Measurements from ENCODE around the gene TDRD12. TPM values are rescaled to one million over a fixed set of nuclear protein-coding genes. Genes with fewer than 3 reads are reported as not detected.

The TDRD12 gene
- total RNA-seq, 4 donors from 2014 or later, result 2.0 to 5.7 TPM; not detected in 2

- intact Hi-C loops (cut with DNase I; ENCODE audit: low total_unique reads), result no loop called here
- TF ChIP-seq CTCF (IDR thresholded peaks at IDR 0.05) (peak in 1 of 4 experiments; percentile 0), POLR2A (IDR thresholded peaks at IDR 0.05) (no peak)
- Histone ChIP-seq H3K4me3 (peak within 1 kb of the TSS; percentile 69 to 87), H3K27ac (peak within 1 kb of the TSS; percentile 74 to 77), H3K4me1 (peaks cover 0 to 3% of the 10 kb centered on the region in 2 donors), H3K36me3 (no peaks in the 10 kb centered on the region), H3K9me3 (no peaks in the 10 kb centered on the region), H3K27me3 (peaks cover 0 to 13% of the 10 kb centered on the region in 2 donors)
- DNase-seq, result peak; percentile 97 to 98
These were observed 44.4 kb upstream of the TDRD12 start, which contains the start of gene ANKRD27 for GRCh38 chr19:32674931-32675719. TSS of gene ANKRD27 (minus strand) at chr19:32675180. CDS start at chr19:32659015, 16,165 bp downstream.

GRCh38 chr19:32675720-32676185 lies 43.8 kb upstream of the TDRD12 start, which contains the start of gene RGS9BP:
TSS of gene RGS9BP (plus strand) at chr19:32675848. CDS start at chr19:32676264, 416 bp downstream.
- no peaks in the 10 kb centered on the region for H3K36me3 ChIP-seq
- peaks cover 0 to 3% of the 10 kb centered on the region in 2 donors for H3K4me1 ChIP-seq
- DNase-seq, result peak; percentile 73 to 77
- peaks cover 0 to 13% of the 10 kb centered on the region in 2 donors for H3K27me3 ChIP-seq
- H3K4me3 ChIP-seq, result peak within 1 kb of the TSS; percentile 69 to 87
- H3K27ac ChIP-seq, result peak within 1 kb of the TSS; percentile 74 to 77
- TF ChIP-seq CTCF (IDR thresholded peaks at IDR 0.05) (no peak), POLR2A (IDR thresholded peaks at IDR 0.05) (no peak)
- no peaks in the 10 kb centered on the region for H3K9me3 ChIP-seq
- intact Hi-C loops (cut with DNase I; ENCODE audit: low total_unique reads), result no loop called here

- Histone ChIP-seq H3K27me3 (peaks cover 0 to 13% of the 10 kb centered on the region in 2 donors), H3K9me3 (no peaks in the 10 kb centered on the region), H3K36me3 (no peaks in the 10 kb centered on the region), H3K4me1 (peaks cover 0 to 3% of the 10 kb centered on the region in 2 donors), H3K4me3 (peak overlapping the region; percentile 69 to 87), H3K27ac (no peak overlapping the region)
- DNase-seq, result peak in 1 of 2 donors; percentile 23
- intact Hi-C loops (cut with DNase I; ENCODE audit: low total_unique reads), result no loop called here
- TF ChIP-seq CTCF (IDR thresholded peaks at IDR 0.05), result no peak
- TF ChIP-seq POLR2A (IDR thresholded peaks at IDR 0.05), result no peak
These were observed 43.2 kb upstream of the TDRD12 start for GRCh38 chr19:32676186-32676894.

- no peak for DNase-seq
- Histone ChIP-seq H3K36me3 (no peaks in the 10 kb centered on the region), H3K4me3 (no peak overlapping the region), H3K9me3 (no peaks in the 10 kb centered on the region), H3K27me3 (peaks cover 0 to 13% of the 10 kb centered on the region in 2 donors), H3K4me1 (peaks cover 0 to 3% of the 10 kb centered on the region in 2 donors), H3K27ac (no peak overlapping the region)
- TF ChIP-seq POLR2A (IDR thresholded peaks at IDR 0.05) (no peak), CTCF (IDR thresholded peaks at IDR 0.05) (no peak)
- intact Hi-C loops (cut with DNase I; ENCODE audit: low total_unique reads), result no loop called here
These were observed 42.6 kb upstream of the TDRD12 start for GRCh38 chr19:32676895-32677359.
